CD4-positive, alpha-beta memory T cell (primary cell): ENCODE data around the gene NTN5. TPM values are rescaled to one million over a fixed set of nuclear protein-coding genes. Genes with fewer than 3 reads are reported as not detected.

ENCODE experiments used
- CTCF ChIA-PET: fragments of 350-600 bp; sonication (Branson Sonifier 250); formaldehyde crosslinking; loops from one replicate; lab custom pipeline; 2021; ENCODE audit warnings: inconsistent platforms; ENCODE audit not compliant: partially characterized antibody; lab: Charles Lee
- POLR2A ChIA-PET: fragments of 350-600 bp; sonication (Branson Sonifier 250); formaldehyde crosslinking; loops from one replicate; lab custom pipeline; 2021; ENCODE audit not compliant: partially characterized antibody; lab: Charles Lee
- DNase-seq, 5 donors: peaks; one replicate each; pipeline versions ENCODE4 v3.0.0 to v3.0.0-alpha.2; 2020 to 2022; ENCODE audit warnings: mixed read lengths in 1 of 5
- H3K27ac ChIP-seq: one replicate; pipeline ENCODE4 v1.7.0; 2013; ENCODE audit warnings: low read depth, low read length
- H3K27me3 ChIP-seq: 2 replicates; pipeline ENCODE4 v1.7.0; 2013; ENCODE audit warnings: mild to moderate bottlenecking, low read length, moderate library complexity; ENCODE audit not compliant: insufficient read depth
- H3K36me3 ChIP-seq: 2 replicates; pipeline ENCODE4 v1.7.0; 2013; ENCODE audit warnings: mild to moderate bottlenecking, low read length, moderate library complexity; ENCODE audit not compliant: insufficient read depth
- H3K4me1 ChIP-seq: 2 replicates; pipeline ENCODE4 v1.7.0; 2013; ENCODE audit warnings: mild to moderate bottlenecking, low read length, moderate library complexity; ENCODE audit not compliant: insufficient read depth
- H3K4me3 ChIP-seq, 2 donors: one replicate each; pipeline ENCODE4 v1.7.0; 2013; ENCODE audit warnings: low read length in 2 of 2, mild to moderate bottlenecking in 1 of 2
- H3K9me3 ChIP-seq, 2 donors: one replicate each; pipeline ENCODE4 v1.7.0; 2013; ENCODE audit warnings: low read length in 2 of 2, control low read depth in 1 of 2; ENCODE audit not compliant: control insufficient read depth in 1 of 2
- H3K27ac Mint-ChIP-seq, 7 donors: one replicate each; pipeline ENCODE4 v1.8.0; 2020 to 2021; ENCODE audit warnings: mixed read lengths in 7 of 7, mild to moderate bottlenecking in 6 of 7, inconsistent platforms in 3 of 7, moderate library complexity in 3 of 7
- H3K27me3 Mint-ChIP-seq, 2 donors: one replicate each; pipeline ENCODE4 v1.8.0; 2020 to 2021; ENCODE audit warnings: mixed read lengths in 2 of 2
- H3K36me3 Mint-ChIP-seq, 2 donors: one replicate each; pipeline ENCODE4 v1.8.0; 2020 to 2021; ENCODE audit warnings: mixed read lengths in 2 of 2, inconsistent platforms in 1 of 2, mild to moderate bottlenecking in 1 of 2
- H3K4me1 Mint-ChIP-seq, 4 donors: one replicate each; pipeline ENCODE4 v1.8.0; 2020 to 2021; ENCODE audit warnings: mixed read lengths in 4 of 4, mild to moderate bottlenecking in 1 of 4
- H3K4me3 Mint-ChIP-seq, 8 donors: one replicate each; pipeline ENCODE4 v1.8.0; 2020 to 2021; ENCODE audit warnings: mixed read lengths in 8 of 8, mild to moderate bottlenecking in 7 of 8, moderate library complexity in 6 of 8, inconsistent platforms in 3 of 8
- H3K9me3 Mint-ChIP-seq, 8 donors: one replicate each; pipeline ENCODE4 v1.8.0; 2020 to 2021; ENCODE audit warnings: mixed read lengths in 8 of 8, mild to moderate bottlenecking in 5 of 8, inconsistent platforms in 3 of 8, moderate library complexity in 1 of 8
- intact Hi-C: fragments of 100-400 bp; cut with micrococcal nuclease; formaldehyde crosslinking; loops from one replicate; pipeline ENCODE4 v1.15.1; 2023
- polyA plus RNA-seq, 2 donors: library from polyadenylated mRNA; unstranded; fragments of 300-500 nt; fragmentation: Illumina TruSeq; gene quantifications; one replicate each; pipeline ENCODE4 v1.2.3, GENCODE V29; 2021
- total RNA-seq, 2 experiments: library from RNA; stranded (reverse); gene quantifications; one replicate each; pipeline ENCODE4 v1.2.3, GENCODE V29; 2021

NTN5 gene
- total and polyA plus RNA-seq, 4 experiments from 2014 or later = 0.62 to 3.3 (median 2.3) TPM; not detected in 1

DNA sequence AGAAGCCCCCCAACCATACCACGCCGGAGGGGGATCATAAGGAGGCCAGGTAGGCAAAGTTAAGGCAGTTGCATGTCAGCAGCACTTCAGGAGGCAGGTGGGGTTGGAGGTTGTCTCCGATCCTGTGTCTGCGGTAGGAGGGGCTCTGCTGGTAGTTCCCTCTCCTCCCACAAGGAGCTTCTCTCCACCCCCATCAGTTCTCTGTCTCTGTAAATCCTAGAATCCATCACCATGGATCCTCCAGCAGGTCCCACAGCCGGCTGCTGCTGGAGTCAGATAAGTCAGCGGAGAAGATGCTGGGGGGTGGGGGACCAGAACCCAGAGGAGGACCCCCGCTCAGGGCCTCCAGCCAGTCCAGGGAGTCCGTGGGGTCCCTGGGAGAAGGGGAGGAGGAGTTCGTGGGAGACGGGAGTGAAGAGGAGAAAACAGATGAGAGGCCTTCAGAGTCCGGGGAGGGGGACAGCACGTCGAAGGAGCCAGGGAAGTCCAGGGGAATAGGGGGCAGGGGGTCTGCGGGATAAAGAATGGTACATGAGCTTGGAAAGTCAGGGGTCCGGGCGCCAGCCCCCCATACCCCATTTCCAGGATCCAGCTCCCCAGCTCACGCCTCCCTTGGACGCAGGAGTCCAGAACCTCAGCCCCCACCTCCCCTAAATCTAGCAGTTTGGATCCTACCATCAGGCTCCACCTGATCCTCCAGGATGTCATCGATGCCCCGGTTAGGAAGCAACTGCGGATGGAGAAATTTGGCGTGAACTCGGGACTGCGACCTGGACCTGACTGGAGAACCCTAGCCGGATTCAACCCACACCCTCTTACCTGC is 40.4 kb upstream of the NTN5 start:
- no peaks in the 10 kb centered on the region for H3K9me3 ChIP-seq
- Mint-ChIP-seq H3K4me1 (peaks cover 4 to 34% (median 16%) of the 10 kb centered on the region in 4 donors), H3K9me3 (no peaks in the 10 kb centered on the region), H3K27ac (peak overlapping the region; percentile 57 to 95 (median 74)), H3K27me3 (no peaks in the 10 kb centered on the region), H3K4me3 (peak overlapping the region; percentile 80 to 94 (median 90)), H3K36me3 (peaks cover 0 to 5% of the 10 kb centered on the region in 2 donors)
- ChIA-PET CTCF (interaction anchor here (1.0 to 1.6 kb wide), 4 partner anchors 8 to 39 kb away, joined by 3 to 5 read pairs (median 4); no protein-coding TSS in a partner anchor), POLR2A (interaction anchor here (0.9 to 3.0 kb wide), 12 partner anchors 12 to 280 kb away, joined by 3 to 17 read pairs (median 4); partner anchors contain the start of genes CA11, DBP, FUT2 and GYS1)
- peak overlapping the region; percentile 63 to 73 for H3K4me3 ChIP-seq
- H3K27ac ChIP-seq = peak overlapping the region; percentile 70
- H3K4me1 ChIP-seq = peaks cover 24% of the 10 kb centered on the region
- no peaks in the 10 kb centered on the region for H3K27me3 ChIP-seq
- no peaks in the 10 kb centered on the region for H3K36me3 ChIP-seq
- intact Hi-C loops = loop anchor here (5.0 kb wide), 1 partner anchor 96 kb away; the partner anchor contains the start of genes FAM83E, RPL18 and SPHK2
- no peak for DNase-seq

DNA sequence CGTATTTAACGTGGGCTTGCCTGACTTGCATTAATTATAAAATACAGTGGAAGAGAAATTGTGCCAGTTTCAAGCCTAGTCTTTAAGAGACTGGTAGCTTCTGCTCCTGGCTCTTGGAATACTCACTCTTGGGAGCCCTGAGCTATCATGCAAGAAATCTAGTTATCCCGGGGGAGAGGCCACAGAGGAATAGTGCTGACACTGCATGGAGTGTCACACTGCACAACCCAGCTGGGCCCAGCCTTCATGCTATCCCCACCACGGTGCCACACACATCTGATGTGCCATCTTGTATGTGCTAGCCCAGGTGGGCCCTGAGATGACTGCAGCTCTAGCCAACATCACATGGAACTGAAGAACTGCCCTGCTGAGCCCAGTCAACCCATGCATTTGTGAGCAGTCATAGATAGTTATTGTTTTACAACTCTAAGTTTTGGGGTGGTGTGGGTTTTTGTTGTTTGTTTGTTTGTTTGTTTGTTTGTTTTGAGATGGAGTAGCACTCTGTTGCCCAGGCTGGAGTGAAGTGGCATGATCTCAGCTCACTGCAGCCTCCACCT is 38.4 kb upstream of the NTN5 start:
- H3K9me3 Mint-ChIP-seq = no peaks in the 10 kb centered on the region
- Histone ChIP-seq H3K4me3 (no peak overlapping the region), H3K27ac (no peak overlapping the region), H3K36me3 (no peaks in the 10 kb centered on the region), H3K9me3 (no peaks in the 10 kb centered on the region), H3K27me3 (no peaks in the 10 kb centered on the region), H3K4me1 (peaks cover 24% of the 10 kb centered on the region)
- H3K4me1 Mint-ChIP-seq = peaks cover 4 to 34% (median 16%) of the 10 kb centered on the region in 4 donors
- H3K4me3 Mint-ChIP-seq = peak overlapping the region in 3 of 8 donors; percentile 30 to 73 (median 38)
- peaks cover 5 to 11% of the 10 kb centered on the region in 2 donors for H3K36me3 Mint-ChIP-seq
- POLR2A ChIA-PET = interaction anchor here (0.8 to 1.8 kb wide), 2 partner anchors 9 to 28 kb away, joined by 3 to 6 read pairs; no protein-coding TSS in a partner anchor
- peak overlapping the region in 1 of 7 donors; percentile 75 for H3K27ac Mint-ChIP-seq
- no peaks in the 10 kb centered on the region for H3K27me3 Mint-ChIP-seq
- CTCF ChIA-PET = interaction anchor here (1.6 kb wide), 1 partner anchor 10 kb away, joined by 4 read pairs; no protein-coding TSS in a partner anchor
- DNase-seq = no peak
- intact Hi-C loops = loop anchor here (5.0 kb wide), 1 partner anchor 94 kb away; the partner anchor contains the start of genes FAM83E, RPL18 and SPHK2

DNA sequence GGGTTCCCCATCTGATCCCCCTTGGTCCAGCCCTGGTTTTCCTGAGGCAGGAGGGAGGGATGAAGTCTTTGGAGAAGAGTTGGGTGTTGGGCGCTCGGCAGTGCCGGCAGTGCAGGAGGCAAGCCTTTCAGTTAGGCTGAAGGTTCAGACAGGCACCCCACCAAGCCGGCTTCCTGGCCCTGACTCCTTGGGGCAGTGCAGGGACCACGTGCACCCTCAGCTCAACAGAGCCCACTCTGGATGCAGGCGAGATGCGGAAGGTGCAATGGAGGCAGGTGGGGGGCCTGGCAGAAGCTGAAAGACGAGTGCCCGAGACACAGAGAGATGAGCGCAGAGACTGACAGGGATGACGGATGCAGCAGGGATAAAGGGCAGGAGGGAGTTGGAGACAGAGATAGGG is 35.7 kb upstream of the NTN5 start:
- Histone ChIP-seq H3K4me3 (no peak overlapping the region), H3K27ac (no peak overlapping the region), H3K36me3 (no peaks in the 10 kb centered on the region), H3K27me3 (no peaks in the 10 kb centered on the region), H3K4me1 (peaks cover 10% of the 10 kb centered on the region), H3K9me3 (no peaks in the 10 kb centered on the region)
- no peak overlapping the region for H3K27ac Mint-ChIP-seq
- H3K9me3 Mint-ChIP-seq = no peaks in the 10 kb centered on the region
- no peak for DNase-seq
- peaks cover 21 to 25% of the 10 kb centered on the region in 2 donors for H3K36me3 Mint-ChIP-seq
- H3K4me1 Mint-ChIP-seq = peaks cover 0 to 14% (median 7%) of the 10 kb centered on the region in 4 donors
- H3K27me3 Mint-ChIP-seq = no peaks in the 10 kb centered on the region
- intact Hi-C loops = no loop called here
- ChIA-PET POLR2A (no interaction called here), CTCF (no interaction called here)
- no peak overlapping the region for H3K4me3 Mint-ChIP-seq

DNA sequence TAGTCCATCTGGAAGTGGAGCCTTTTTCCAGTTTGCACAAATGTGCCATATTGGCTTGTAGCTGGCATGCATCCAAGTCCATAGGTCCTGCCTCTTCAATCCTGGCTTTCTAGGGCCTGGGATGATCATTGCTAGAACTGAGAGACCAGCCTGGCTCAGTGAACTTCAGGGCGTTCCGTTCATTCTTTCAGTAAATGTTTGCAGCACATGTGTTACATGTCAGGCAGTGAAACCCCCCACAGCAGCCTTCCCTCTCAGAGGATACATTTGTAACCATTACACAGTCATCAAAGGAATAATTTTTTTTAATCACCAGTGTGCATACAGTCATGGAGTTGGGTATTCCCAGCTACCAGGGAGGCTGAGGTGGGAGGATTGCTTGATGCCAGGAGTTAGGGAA is 32.6 kb upstream of the NTN5 start:
- Histone ChIP-seq H3K27ac (no peak overlapping the region), H3K27me3 (no peaks in the 10 kb centered on the region), H3K36me3 (no peaks in the 10 kb centered on the region), H3K4me3 (no peak overlapping the region), H3K4me1 (no peaks in the 10 kb centered on the region), H3K9me3 (no peaks in the 10 kb centered on the region)
- intact Hi-C loops = no loop called here
- peaks cover 31 to 39% of the 10 kb centered on the region in 2 donors for H3K36me3 Mint-ChIP-seq
- no peaks in the 10 kb centered on the region for H3K27me3 Mint-ChIP-seq
- H3K4me1 Mint-ChIP-seq = peaks cover 2 to 7% (median 4%) of the 10 kb centered on the region in 4 donors
- CTCF ChIA-PET = no interaction called here
- DNase-seq = no peak
- peaks cover 0 to 2% (median 0%) of the 10 kb centered on the region in 8 donors for H3K9me3 Mint-ChIP-seq
- H3K27ac Mint-ChIP-seq = peak overlapping the region in 1 of 7 donors; percentile 53
- H3K4me3 Mint-ChIP-seq = no peak overlapping the region
- POLR2A ChIA-PET = no interaction called here

DNA sequence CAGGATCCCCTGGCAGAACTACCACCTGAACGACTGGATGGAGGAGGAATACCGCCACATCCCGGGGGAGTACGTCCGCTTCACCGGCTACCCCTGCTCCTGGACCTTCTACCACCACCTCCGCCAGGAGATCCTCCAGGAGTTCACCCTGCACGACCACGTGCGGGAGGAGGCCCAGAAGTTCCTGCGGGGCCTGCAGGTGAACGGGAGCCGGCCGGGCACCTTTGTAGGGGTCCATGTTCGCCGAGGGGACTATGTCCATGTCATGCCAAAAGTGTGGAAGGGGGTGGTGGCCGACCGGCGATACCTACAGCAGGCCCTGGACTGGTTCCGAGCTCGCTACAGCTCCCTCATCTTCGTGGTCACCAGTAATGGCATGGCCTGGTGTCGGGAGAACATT is 30.5 kb upstream of the NTN5 start:
- Mint-ChIP-seq H3K27me3 (no peaks in the 10 kb centered on the region), H3K36me3 (peaks cover 30 to 42% of the 10 kb centered on the region in 2 donors), H3K9me3 (peaks cover 0 to 2% (median 0%) of the 10 kb centered on the region in 8 donors), H3K4me3 (no peak overlapping the region), H3K27ac (no peak overlapping the region), H3K4me1 (peaks cover 0 to 3% (median 1%) of the 10 kb centered on the region in 4 donors)
- no peaks in the 10 kb centered on the region for H3K4me1 ChIP-seq
- no peak overlapping the region for H3K27ac ChIP-seq
- CTCF ChIA-PET = no interaction called here
- no peak overlapping the region for H3K4me3 ChIP-seq
- H3K27me3 ChIP-seq = no peaks in the 10 kb centered on the region
- no peaks in the 10 kb centered on the region for H3K9me3 ChIP-seq
- intact Hi-C loops = no loop called here
- no peaks in the 10 kb centered on the region for H3K36me3 ChIP-seq
- DNase-seq = no peak
- POLR2A ChIA-PET = no interaction called here

DNA sequence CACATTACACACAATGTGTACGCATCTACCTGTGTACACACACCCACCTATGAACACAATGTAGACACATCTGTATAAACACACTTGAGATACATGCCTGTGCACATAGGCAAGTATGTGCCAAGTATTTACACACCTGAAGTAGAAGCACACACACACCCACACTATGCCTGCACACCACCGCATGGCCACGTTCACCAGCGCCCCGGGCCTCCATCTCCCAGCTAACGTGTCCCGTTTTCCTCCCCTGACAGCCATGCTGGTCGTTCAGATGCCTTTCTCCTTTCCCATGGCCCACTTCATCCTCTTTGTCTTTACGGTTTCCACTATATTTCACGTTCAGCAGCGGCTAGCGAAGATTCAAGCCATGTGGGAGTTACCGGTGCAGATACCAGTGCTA is 29.9 kb upstream of the NTN5 start:
- no peaks in the 10 kb centered on the region for H3K36me3 ChIP-seq
- H3K36me3 Mint-ChIP-seq = peaks cover 30 to 42% of the 10 kb centered on the region in 2 donors
- CTCF ChIA-PET = no interaction called here
- no peaks in the 10 kb centered on the region for H3K27me3 ChIP-seq
- H3K4me3 ChIP-seq = no peak overlapping the region
- H3K27ac Mint-ChIP-seq = no peak overlapping the region
- no peaks in the 10 kb centered on the region for H3K4me1 ChIP-seq
- intact Hi-C loops = no loop called here
- peaks cover 0 to 4% of the 10 kb centered on the region in 2 donors for H3K27me3 Mint-ChIP-seq
- POLR2A ChIA-PET = no interaction called here
- H3K4me3 Mint-ChIP-seq = no peak overlapping the region
- H3K9me3 ChIP-seq = no peaks in the 10 kb centered on the region
- peaks cover 0 to 2% (median 0%) of the 10 kb centered on the region in 8 donors for H3K9me3 Mint-ChIP-seq
- no peak overlapping the region for H3K27ac ChIP-seq
- DNase-seq = no peak
- peaks cover 0 to 3% (median 1%) of the 10 kb centered on the region in 4 donors for H3K4me1 Mint-ChIP-seq

DNA sequence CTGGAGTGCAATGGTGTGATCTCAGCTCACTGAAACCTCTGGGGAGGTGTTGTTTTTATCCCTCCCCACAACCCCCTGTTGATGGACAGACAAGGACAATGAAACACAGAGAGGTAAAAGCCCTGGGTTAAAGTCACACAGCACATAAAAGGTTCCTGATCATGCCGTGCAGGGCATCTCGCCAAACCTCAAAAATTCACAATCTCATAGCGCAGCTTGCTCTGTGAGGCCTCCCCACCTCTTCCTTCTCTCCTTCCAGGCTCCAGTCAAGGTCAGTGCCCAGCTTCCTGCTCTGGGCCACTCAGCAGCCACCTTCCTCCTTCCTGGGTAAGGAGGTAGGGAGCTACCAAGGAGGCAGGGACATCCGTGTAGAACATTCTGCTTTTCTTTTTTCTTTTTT is 25.2 kb upstream of the NTN5 start:
- H3K27me3 Mint-ChIP-seq = peaks cover 0 to 8% of the 10 kb centered on the region in 2 donors
- H3K27ac Mint-ChIP-seq = no peak overlapping the region
- intact Hi-C loops = no loop called here
- H3K4me1 ChIP-seq = peaks cover 7% of the 10 kb centered on the region
- no peak for DNase-seq
- H3K4me3 Mint-ChIP-seq = no peak overlapping the region
- peaks cover 3 to 17% (median 7%) of the 10 kb centered on the region in 4 donors for H3K4me1 Mint-ChIP-seq
- H3K36me3 ChIP-seq = no peaks in the 10 kb centered on the region
- H3K36me3 Mint-ChIP-seq = peaks cover 12 to 16% of the 10 kb centered on the region in 2 donors
- H3K9me3 ChIP-seq = no peaks in the 10 kb centered on the region
- CTCF ChIA-PET = no interaction called here
- H3K27ac ChIP-seq = no peak overlapping the region
- POLR2A ChIA-PET = no interaction called here
- H3K4me3 ChIP-seq = no peak overlapping the region
- H3K9me3 Mint-ChIP-seq = peaks cover 0 to 2% (median 0%) of the 10 kb centered on the region in 8 donors
- peaks cover 7% of the 10 kb centered on the region for H3K27me3 ChIP-seq
